ENCODE measurements around the gene TMEM125.

Gene TMEM125

DNA sequence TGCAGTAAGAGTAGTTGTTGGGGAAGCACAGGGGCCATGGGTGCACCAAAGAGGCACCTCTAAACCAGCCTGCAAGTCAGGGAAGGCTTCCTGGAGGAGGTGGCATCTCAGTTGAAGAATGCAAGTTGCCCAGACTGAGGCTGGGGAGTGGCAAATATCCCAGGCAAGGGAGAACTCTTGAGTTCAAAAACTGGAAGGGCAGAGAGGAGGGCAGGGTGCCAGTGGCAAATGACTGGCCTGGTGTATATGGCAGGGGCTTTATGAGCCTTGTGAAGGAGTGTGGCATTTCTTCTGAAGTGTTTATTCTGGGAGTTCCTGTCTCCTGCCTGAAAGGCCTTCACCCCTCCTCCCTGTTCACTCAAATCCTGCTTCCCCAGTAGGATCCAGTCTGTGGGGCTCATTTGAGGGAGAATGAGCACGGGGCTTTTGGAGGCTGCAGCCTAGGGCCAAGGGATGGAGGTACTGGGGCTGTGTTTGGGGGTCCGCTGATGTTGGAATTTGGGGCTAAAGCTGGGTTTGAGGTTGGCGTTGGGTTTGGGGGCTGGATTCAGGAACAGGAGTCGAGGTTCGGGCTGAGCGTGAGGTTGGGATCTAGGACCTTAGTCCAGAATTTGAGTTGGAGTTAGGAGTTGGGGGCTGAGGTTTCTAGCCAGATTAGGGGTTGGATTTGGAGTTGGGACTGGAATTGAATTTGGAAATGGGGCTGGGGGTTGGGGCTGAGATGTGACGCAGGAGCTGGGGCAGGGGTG, at the start of gene TMEM125:
TMEM125 (plus strand) TSS at position 357 of the 749 bp plus-strand sequence. CDS start 2,740 bp downstream, outside the sequence.
- DNase-seq: no peak
- ATAC-seq: no peak

- DNase-seq: no peak
Measured at GRCh38 chr1:43220905-43221778, 48.6 kb upstream of the TMEM125 start.

GRCh38 chr1:43221797-43222196, 48.0 kb upstream of the TMEM125 start:
- ATAC-seq: no peak
- DNase-seq: no peak

More at GRCh38 chr1:43220905-43221778, 48.6 kb upstream of the TMEM125 start:
- ATAC-seq: peak; percentile 19

GRCh38 chr1:43222879-43223278, 46.9 kb upstream of the TMEM125 start:
- ATAC-seq (no peak), DNase-seq (no peak)

DNA sequence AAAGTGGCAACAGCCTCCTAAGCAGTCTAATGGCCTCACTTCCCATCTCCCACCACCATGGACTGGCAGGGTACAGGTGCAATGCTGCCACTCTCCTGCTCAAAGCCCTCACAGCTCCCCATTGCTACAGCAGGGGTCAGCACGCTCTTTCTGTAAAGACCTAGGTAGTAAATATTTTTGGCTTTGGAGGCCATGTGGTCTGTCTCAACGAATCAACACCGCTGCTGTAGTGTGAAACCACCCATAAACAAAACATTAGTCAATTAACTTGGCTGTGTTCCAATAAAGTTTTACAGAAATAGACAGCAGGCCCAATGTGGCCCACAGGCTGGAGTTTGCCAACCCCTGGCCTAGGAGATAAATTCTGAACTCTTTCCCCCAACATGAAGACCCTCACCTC, 44.6 kb upstream of the TMEM125 start:
- no peak for ATAC-seq
- DNase-seq: no peak

DNA sequence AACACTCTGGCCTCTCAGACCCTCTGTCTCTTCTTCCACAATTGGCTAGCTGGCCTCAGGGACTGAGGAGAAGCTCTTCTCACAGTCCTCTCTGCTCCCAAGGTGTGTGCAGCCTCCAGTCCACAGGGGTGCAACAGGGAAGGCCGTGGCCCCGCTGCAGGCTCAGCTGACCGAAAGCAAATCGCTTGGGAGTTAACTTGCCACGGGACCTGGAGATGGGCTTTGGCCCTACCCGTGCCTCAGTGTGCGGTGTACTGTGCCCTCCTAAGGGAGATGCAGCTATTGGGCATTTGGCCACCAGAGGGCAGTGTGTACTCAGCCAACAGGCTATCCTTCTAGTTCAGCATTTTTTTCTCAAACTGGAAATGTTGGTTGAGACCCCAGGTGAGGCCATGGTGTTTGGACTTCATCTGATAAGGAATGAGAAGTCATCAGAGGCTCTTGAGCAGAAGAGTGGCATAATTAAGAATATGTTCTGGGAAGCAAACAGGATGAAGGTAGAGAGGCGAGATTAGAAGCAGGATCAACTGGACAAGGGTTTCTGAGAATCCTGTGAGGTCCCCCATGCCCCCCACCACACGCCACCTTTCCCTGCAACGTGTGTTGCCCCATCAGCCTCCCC, 42.5 kb upstream of the TMEM125 start:
- peak; percentile 90 for DNase-seq
- peak; percentile 87 for ATAC-seq

DNA sequence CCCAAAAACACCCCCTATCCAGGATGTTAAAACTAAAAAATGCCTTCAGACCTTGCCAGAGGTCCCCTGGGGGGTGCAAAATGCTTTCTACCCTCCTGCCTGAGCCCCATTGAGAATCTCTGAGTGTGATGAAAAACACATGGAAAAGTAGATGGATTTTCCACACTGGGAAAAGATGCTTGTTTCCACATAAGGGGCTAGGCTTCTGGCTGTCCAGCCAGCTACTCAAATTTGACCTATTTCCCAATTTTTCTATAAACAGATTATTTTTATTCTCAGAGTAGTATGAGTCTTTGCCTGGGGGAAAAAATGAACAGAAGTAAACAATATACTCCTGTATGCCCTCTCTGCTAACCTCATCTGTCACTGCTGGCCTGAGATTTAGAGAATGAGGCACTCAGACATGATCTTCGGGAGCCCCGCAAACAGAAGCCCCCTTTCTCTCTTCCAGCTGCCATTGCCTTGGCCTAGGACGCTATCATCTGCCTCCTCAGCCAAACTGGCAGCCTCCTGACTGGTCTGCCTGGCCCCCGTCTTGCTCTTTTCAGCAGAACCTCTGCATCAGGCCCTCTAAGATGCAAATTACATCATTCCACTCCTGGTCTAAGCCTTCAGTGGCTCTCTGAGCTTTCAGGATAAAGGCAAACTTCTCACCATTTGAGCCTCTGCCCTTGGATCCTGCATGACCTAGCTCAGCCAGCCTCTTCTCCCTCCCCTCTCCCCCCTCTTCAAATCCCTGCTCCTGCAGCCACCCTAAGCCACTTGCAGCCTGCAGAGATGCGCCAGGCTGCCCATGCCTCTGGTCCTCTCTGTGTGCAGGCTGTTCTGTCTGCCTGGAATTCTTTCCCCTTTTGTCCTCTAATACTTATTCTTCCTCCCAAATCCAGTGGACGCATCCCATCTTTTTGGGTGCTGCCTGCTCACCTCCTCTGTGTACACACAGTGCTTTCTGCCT, 39.7 kb upstream of the TMEM125 start:
- ATAC-seq: no peak
- DNase-seq: no peak

DNA sequence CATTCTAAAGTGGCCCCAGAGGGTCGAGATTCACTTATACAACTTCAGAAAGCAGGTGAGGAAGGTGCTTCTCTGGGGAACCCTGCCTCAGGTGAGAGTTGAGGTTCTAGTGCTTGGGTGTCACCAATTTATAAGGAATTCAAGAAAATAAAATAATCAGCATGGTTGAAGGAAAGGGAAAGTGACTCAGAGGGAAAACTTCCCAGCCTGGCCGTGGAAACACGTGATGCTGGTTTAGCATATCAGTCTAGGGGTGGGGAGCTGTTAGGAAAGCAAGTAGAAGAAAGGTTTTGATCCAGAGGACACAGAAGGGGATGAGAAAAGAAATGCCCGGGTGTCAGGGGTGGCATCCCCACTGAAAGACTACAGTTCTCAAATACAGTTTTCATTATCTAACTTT, 37.7 kb upstream of the TMEM125 start:
- DNase-seq: no peak
- ATAC-seq: no peak

GRCh38 chr1:43232482-43232881, 37.3 kb upstream of the TMEM125 start:
- DNase-seq (no peak), ATAC-seq (no peak)

DNA sequence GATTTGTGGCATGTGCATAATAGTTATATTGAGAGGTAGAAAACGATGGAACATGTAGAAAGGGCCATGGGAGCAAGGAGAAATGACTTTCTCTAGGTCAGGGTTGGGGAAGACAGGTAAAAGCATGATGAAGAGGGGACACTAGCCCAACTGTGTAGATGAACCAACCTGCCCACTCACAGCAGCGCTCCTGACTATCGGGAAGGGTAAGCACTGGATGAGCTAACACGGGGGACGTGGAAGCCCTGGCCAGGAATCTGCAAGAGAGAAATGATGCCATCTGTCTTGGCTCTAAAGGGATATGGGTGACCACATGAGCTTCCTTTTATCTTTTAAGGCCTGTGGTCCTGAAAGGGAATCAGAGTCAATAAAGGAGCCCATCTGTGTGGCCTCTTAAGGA, 36.2 kb upstream of the TMEM125 start:
- no peak for DNase-seq
- ATAC-seq: no peak

- DNase-seq (no peak), ATAC-seq (no peak)
Measured at GRCh38 chr1:43234267-43234666, 35.5 kb upstream of the TMEM125 start.

DNA sequence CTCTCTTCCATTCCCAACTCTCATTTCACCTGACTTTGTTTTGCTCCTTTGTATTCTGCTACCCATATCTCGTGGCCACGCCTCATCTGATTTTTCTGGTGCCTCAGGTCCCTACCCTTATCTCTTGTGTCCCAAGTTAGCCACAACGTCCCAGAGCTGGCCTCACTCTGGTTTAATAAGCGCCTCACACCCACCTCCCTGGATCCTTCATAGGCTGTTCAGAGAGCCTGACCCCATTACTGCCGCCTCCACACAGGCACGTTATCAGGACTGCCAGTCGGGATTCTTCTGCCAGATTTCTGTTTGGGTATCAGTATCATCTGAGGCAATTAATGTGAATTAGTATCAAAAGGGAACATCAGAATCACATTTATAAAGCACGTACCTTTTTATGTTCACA, 34.7 kb upstream of the TMEM125 start:
- DNase-seq (no peak), ATAC-seq (no peak)

- DNase-seq (no peak), ATAC-seq (no peak)
Measured at GRCh38 chr1:43235451-43236121, 34.2 kb upstream of the TMEM125 start.

DNA sequence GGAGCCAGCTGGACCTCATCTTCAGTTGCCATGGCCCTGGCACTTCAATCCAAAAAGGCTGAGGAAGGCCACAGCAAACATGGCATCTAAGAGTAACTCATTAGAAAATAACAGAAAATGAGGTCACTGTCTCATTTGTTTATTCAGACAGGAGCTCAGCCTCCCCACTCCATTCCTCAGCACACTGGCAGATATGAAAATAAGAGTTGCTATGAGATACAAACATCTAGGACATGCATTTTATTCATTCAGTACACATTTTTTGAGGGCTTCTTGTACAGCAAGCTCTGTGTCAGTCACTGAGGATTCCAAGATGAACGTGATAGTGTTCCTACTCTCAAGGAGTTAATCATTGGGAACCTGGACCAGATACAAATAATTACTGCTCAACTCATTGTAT, 32.7 kb upstream of the TMEM125 start:
- DNase-seq (no peak), ATAC-seq (no peak)

DNA sequence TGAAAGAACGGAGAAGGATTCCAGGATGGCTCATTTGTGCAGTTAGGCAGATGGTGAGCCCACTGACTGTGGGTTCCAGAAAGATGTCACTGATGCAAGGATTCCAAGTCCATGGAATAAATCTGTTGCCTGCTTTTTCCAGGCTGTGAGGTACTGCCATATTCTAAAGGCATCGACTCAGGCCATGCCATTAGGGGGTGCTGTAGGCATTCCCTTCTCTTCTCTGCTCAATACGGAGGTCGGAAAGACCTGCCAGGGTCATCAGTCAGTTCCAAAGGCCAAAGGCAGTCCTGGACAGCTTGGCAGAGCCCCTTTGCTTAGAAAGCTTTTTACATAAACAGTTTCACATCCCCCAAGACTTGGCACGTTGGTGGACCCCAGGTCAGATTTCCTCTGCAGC, 31.7 kb upstream of the TMEM125 start:
- peak; percentile 49 for DNase-seq
- ATAC-seq: peak; percentile 38

- DNase-seq (no peak), ATAC-seq (no peak)
Measured at GRCh38 chr1:43238991-43239469, 30.8 kb upstream of the TMEM125 start.

DNA sequence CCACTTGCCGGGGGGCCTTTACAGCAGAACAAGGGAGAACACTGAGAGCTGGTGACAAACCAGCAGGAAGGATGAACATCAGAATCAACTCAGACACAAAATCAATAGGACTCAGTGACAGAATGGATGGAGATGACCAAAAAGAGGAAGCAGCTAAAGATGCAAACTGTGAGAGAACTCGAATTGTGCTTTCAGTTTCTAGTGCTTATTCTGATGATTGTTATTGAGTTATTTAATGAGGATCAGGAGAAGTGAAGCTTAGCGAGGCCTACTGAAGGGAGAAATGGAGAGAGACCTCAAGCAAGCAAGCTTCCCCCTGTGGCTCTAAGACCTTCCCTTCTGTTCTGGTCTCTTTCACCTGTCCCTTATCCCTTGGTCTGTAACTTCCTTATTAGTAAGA, 30.3 kb upstream of the TMEM125 start:
- ATAC-seq (no peak), DNase-seq (no peak)

DNA sequence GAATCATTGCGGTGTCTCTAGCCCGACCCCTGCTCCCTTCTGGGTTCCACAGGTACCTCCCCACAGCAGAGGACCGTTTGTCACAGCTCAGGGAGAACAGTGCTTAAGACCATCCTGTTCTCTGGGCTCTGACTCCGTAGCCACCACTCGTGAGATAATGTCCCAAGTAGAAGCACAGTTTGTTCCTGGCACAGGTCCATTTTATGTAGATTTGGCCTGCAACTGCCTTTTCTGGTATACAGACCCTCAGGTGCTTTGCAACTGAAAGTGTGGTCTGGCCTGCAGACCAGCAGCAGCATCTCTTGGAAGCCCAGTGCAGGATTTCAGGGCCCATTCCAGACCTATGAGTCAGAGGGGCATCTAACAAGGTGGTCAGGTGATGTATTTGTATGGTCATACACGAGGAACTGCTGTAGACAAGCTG, 28.4 kb upstream of the TMEM125 start:
- DNase-seq: no peak
- no peak for ATAC-seq

- ATAC-seq (no peak), DNase-seq (no peak)
Measured at GRCh38 chr1:43243299-43243698, 26.5 kb upstream of the TMEM125 start.

GRCh38 chr1:43246466-43247213, 23.1 kb upstream of the TMEM125 start:
- ATAC-seq: no peak

More at GRCh38 chr1:43246466-43247213, 23.1 kb upstream of the TMEM125 start:
- no peak for DNase-seq
